SH-SY5Y (cell line): ENCODE measurements around the gene SUPT20HL1.

Experiments used
- GATA2 ChIP-seq: IDR thresholded peaks from 2 replicates; pipeline ENCODE4 v1.6.1; 2011; ENCODE audit warnings: mild to moderate bottlenecking, low read depth, low read length
- GATA3 ChIP-seq: IDR thresholded peaks from 2 replicates; pipeline ENCODE4 v1.6.1; 2011; ENCODE audit warnings: low read depth, mild to moderate bottlenecking, low read length, moderate library complexity

DNA sequence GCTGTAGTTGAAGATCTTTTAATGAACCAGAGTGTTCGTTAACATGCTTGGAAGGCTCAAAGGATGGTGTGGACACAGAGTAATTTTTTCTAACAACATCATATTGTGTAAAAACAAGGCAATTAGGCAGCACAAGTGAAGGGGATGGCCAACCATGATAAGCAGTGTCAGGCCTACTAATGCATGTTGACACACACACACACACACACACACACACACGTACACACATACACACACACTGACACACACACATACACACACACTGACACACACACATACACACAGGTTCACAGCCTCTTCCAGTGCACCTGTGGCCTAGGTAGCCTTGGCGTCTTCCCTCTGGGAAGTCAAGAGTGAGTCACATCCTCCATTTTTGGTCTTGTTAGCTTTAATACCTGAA is at the start of gene SUPT20HL1:
- TF ChIP-seq GATA2, result no peak
- TF ChIP-seq GATA3, result no peak
